BLaER1 (cell line): ENCODE data around the gene ARHGAP24.

Source experiments
- H3K27ac ChIP-seq: shearing (Covaris generic); formaldehyde crosslinking; 2 replicates; pipeline ENCODE4 v1.8.1; 2022
- H3K27me3 ChIP-seq: shearing (Covaris generic); formaldehyde crosslinking; 2 replicates; pipeline ENCODE4 v1.8.1; 2022
- H3K36me3 ChIP-seq: shearing (Covaris generic); formaldehyde crosslinking; 2 replicates; pipeline ENCODE4 v1.8.1; 2022
- H3K4me1 ChIP-seq: shearing (Covaris generic); formaldehyde crosslinking; 2 replicates; pipeline ENCODE4 v1.8.1; 2022
- H3K4me2 ChIP-seq: shearing (Covaris generic); formaldehyde crosslinking; 2 replicates; pipeline ENCODE4 v1.8.1; 2022
- H3K4me3 ChIP-seq: shearing (Covaris generic); formaldehyde crosslinking; 2 replicates; pipeline ENCODE4 v1.8.1; 2022
- H3K9ac ChIP-seq: shearing (Covaris generic); formaldehyde crosslinking; 2 replicates; pipeline ENCODE4 v1.8.1; 2022
- H3K9me3 ChIP-seq: shearing (Covaris generic); formaldehyde crosslinking; 2 replicates; pipeline ENCODE4 v1.8.1; 2022
- H4K20me1 ChIP-seq: shearing (Covaris generic); formaldehyde crosslinking; 2 replicates; pipeline ENCODE4 v1.8.1; 2022
- Cebpa-rat ChIP-seq: shearing (Covaris generic); IDR thresholded peaks from 2 replicates; pipeline ENCODE4 v1.8.1; 2022

Gene ARHGAP24

DNA sequence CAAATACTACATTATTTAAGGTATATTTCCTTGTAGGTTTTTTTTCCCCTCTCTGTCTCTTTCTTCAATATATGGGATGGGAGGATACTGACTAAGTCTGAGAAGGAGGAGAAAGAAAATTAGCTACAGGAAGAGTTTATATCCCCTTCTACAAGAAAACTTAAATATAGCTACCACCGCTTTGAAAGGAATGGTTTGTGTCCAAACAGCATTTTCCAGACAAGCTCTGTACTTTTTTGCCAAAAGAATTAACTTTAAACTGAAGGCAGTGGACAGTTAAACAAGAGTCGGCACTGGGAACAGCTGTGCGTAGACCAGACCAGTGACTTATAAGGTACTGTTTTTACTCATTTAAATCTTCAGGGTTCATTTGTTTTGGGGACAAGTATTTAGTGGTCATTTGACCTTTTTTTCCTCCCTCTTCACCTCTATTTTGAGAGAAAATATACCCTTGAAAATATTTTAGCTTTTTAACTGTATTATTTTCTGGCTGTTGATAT is 303.7 kb downstream of the ARHGAP24 start:
- Histone ChIP-seq H3K4me3 (no peak overlapping the region), H3K27ac (no peak overlapping the region), H4K20me1 (no peaks in the 10 kb centered on the region), H3K4me1 (no peaks in the 10 kb centered on the region), H3K9me3 (no peaks in the 10 kb centered on the region), H3K27me3 (no peaks in the 10 kb centered on the region), H3K9ac (no peak overlapping the region), H3K4me2 (no peak overlapping the region), H3K36me3 (no peaks in the 10 kb centered on the region)
- no peak for TF ChIP-seq Cebpa-rat

DNA sequence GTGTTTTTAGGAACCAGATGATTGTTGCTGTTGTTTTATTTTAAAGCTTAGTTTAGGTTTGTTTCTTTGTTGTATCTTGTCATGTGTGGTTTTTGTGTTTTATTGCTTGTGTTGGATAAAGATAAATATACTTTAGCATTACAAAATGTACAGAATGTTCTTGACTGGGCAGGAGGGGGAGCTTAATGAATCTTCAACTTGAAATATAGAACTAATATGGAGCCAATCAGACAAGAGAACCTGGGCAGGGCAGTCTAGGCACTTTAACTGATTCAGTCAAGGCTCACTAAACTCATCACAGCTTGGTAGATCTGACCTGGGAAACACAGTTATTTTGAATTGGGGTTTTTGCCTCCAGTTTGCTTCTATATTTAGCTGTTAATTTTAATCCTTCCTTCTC is 304.2 kb downstream of the ARHGAP24 start:
- Histone ChIP-seq H3K4me2 (no peak overlapping the region), H3K9ac (no peak overlapping the region), H4K20me1 (no peaks in the 10 kb centered on the region), H3K27me3 (no peaks in the 10 kb centered on the region), H3K36me3 (no peaks in the 10 kb centered on the region), H3K9me3 (no peaks in the 10 kb centered on the region), H3K4me1 (no peaks in the 10 kb centered on the region), H3K27ac (no peak overlapping the region), H3K4me3 (no peak overlapping the region)
- no peak for TF ChIP-seq Cebpa-rat

DNA sequence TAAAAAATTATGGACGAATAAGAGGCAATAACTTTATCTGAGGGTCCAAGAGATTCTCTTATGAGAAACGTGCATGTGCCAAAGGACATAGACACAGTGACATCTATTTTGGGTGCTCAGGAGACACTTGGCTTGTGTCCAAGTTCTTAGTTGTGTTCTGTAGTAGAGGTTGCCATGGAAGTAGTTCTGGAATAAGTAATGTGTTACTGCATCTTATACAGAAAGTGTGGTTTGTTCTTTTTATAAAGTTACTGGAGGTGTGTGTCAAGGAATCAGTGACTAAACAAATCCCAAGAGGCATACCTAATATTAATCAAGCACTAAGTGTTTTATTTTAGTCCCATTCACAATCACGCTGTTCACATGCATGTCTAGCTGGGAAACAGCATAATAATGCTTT is 305.7 kb downstream of the ARHGAP24 start:
- H3K9me3 ChIP-seq = no peaks in the 10 kb centered on the region
- H3K4me1 ChIP-seq = no peaks in the 10 kb centered on the region
- no peaks in the 10 kb centered on the region for H3K36me3 ChIP-seq
- no peak overlapping the region for H3K9ac ChIP-seq
- H3K27me3 ChIP-seq = no peaks in the 10 kb centered on the region
- no peak for TF ChIP-seq Cebpa-rat
- no peak overlapping the region for H3K4me3 ChIP-seq
- no peak overlapping the region for H3K4me2 ChIP-seq
- no peak overlapping the region for H3K27ac ChIP-seq
- H4K20me1 ChIP-seq = no peaks in the 10 kb centered on the region

DNA sequence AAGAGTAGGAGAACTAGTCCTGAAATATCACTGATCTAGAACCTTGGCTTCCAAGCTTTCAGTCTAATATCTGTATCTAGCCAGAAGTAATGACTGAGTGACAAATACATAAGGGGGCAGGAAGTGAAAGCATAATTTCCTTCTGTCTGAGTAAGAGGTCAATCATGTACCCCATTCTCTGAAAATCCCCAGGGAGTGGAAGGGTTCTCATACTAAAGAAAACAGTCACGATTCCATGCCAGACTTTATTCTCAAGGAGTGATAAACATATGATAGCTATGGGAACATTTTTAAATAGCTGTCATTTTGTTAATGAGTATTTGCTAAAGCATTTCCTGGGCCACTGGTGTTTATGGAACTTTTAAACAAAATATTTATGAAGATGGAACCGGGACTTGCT is 308.5 kb downstream of the ARHGAP24 start:
- Histone ChIP-seq H3K4me3 (no peak overlapping the region), H4K20me1 (no peaks in the 10 kb centered on the region), H3K4me1 (no peaks in the 10 kb centered on the region), H3K27me3 (no peaks in the 10 kb centered on the region), H3K9ac (no peak overlapping the region), H3K36me3 (no peaks in the 10 kb centered on the region), H3K27ac (no peak overlapping the region), H3K4me2 (no peak overlapping the region), H3K9me3 (no peaks in the 10 kb centered on the region)
- TF ChIP-seq Cebpa-rat = no peak

DNA sequence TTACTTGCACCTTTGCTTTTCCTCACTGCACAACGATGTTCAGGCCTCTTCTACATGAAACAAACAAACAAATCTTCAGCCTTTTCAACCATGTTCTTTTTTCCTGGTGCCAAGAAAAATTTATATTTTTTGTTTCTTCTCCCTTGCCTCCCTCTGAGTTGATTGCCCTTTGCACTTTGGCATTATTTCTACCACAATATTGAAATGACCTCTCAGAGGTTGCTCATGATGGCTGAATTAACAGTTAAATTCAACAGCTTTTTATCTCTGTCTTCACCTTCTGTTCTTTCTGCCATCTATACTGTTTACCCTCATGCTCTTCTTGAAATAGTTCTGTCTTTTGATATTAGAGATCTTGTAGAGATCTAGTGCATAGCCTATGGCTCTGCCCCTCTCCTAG is 308.9 kb downstream of the ARHGAP24 start:
- Histone ChIP-seq H3K27ac (no peak overlapping the region), H3K9ac (no peak overlapping the region), H3K4me1 (no peaks in the 10 kb centered on the region), H3K27me3 (no peaks in the 10 kb centered on the region), H4K20me1 (no peaks in the 10 kb centered on the region), H3K4me2 (no peak overlapping the region), H3K9me3 (no peaks in the 10 kb centered on the region), H3K4me3 (no peak overlapping the region), H3K36me3 (no peaks in the 10 kb centered on the region)
- no peak for TF ChIP-seq Cebpa-rat

DNA sequence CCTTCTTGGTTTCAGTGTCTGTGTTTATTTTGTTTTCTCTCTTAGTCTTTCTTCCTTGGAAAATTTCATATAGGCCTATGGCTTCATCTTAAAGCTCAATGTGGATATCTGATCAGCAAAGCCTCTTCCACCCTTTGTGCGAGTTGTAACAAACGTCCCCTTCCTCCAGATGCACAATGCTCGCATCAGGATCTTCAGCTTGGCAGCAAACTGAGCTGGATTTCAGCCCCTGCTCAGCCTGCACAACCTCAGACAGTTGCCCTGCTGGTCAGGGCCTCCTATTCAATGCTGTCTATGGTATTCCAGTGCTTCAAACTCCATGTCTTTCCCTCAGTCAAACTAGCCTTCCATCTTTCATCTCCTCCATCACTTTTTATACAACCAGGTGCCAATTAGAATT is 309.4 kb downstream of the ARHGAP24 start:
- H3K36me3 ChIP-seq = no peaks in the 10 kb centered on the region
- H4K20me1 ChIP-seq = no peaks in the 10 kb centered on the region
- H3K27me3 ChIP-seq = no peaks in the 10 kb centered on the region
- no peak overlapping the region for H3K4me3 ChIP-seq
- no peak overlapping the region for H3K27ac ChIP-seq
- H3K4me1 ChIP-seq = no peaks in the 10 kb centered on the region
- H3K9ac ChIP-seq = no peak overlapping the region
- H3K9me3 ChIP-seq = no peaks in the 10 kb centered on the region
- TF ChIP-seq Cebpa-rat = no peak
- no peak overlapping the region for H3K4me2 ChIP-seq

DNA sequence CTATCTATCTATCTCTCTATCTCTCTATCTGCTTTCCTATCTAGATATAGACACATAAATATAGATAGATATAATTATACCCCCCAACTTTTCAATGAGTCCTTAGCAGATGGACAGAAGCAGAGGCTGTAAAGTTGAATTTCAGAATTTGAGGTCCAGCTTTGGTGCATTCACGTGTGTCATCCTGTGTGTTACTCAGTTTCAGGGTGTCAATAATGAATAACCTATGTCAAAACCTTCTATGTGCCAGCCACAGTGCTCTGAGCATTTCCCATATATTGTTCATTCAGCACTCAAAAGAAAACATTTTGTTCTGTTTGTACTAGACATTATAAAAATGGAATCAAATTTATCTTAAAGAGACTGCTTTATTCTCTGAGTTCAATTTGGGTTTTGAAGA is 310.0 kb downstream of the ARHGAP24 start:
- no peaks in the 10 kb centered on the region for H3K27me3 ChIP-seq
- H3K4me1 ChIP-seq = no peaks in the 10 kb centered on the region
- H3K9ac ChIP-seq = no peak overlapping the region
- no peaks in the 10 kb centered on the region for H3K9me3 ChIP-seq
- no peak overlapping the region for H3K27ac ChIP-seq
- H4K20me1 ChIP-seq = no peaks in the 10 kb centered on the region
- H3K4me3 ChIP-seq = no peak overlapping the region
- H3K36me3 ChIP-seq = no peaks in the 10 kb centered on the region
- H3K4me2 ChIP-seq = no peak overlapping the region
- TF ChIP-seq Cebpa-rat = no peak

DNA sequence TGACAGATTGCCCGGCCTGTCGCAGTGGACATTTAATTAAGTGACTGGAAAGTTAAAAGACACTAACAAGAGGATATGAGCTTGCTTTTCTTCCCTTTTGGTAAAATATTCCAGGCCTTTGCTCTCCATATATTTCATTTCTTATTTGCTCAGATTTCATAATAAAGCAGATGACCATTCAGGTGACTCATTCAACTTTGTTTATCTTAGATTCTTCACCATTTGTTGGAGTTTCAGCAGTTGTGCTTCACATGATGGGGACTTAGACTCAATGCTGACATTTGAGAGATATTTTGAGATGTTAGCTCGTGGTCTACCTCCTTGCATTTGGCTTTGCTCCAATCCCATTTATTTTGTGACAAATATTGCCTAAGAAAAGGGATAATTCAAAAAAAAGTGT is 312.2 kb downstream of the ARHGAP24 start:
- H4K20me1 ChIP-seq = no peaks in the 10 kb centered on the region
- no peaks in the 10 kb centered on the region for H3K9me3 ChIP-seq
- H3K9ac ChIP-seq = no peak overlapping the region
- no peaks in the 10 kb centered on the region for H3K36me3 ChIP-seq
- no peak overlapping the region for H3K27ac ChIP-seq
- H3K4me1 ChIP-seq = no peaks in the 10 kb centered on the region
- no peak overlapping the region for H3K4me3 ChIP-seq
- TF ChIP-seq Cebpa-rat = no peak
- H3K4me2 ChIP-seq = no peak overlapping the region
- H3K27me3 ChIP-seq = no peaks in the 10 kb centered on the region

DNA sequence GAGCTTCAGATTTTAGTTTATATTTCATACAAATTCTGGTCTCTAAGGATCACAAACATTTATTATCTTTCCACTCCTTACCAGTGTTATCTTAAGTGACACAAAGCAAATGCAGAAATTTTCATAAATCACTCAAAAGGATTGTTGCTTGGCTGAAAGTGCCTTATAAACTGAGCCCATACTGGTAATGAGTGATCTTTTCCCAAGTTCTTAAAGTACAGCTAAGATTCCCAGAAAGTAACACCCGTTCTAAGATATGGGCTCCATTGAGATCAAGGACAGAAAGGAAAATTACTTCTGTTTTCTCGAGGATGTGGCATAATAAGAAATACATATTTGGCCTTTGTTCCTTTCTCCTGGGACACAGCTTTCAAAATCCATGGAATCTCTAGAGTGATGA is 313.7 kb downstream of the ARHGAP24 start:
- H3K4me1 ChIP-seq = no peaks in the 10 kb centered on the region
- H3K9ac ChIP-seq = no peak overlapping the region
- H3K27me3 ChIP-seq = no peaks in the 10 kb centered on the region
- TF ChIP-seq Cebpa-rat = no peak
- no peak overlapping the region for H3K4me3 ChIP-seq
- no peak overlapping the region for H3K27ac ChIP-seq
- H3K36me3 ChIP-seq = no peaks in the 10 kb centered on the region
- no peaks in the 10 kb centered on the region for H4K20me1 ChIP-seq
- H3K4me2 ChIP-seq = no peak overlapping the region
- no peaks in the 10 kb centered on the region for H3K9me3 ChIP-seq

DNA sequence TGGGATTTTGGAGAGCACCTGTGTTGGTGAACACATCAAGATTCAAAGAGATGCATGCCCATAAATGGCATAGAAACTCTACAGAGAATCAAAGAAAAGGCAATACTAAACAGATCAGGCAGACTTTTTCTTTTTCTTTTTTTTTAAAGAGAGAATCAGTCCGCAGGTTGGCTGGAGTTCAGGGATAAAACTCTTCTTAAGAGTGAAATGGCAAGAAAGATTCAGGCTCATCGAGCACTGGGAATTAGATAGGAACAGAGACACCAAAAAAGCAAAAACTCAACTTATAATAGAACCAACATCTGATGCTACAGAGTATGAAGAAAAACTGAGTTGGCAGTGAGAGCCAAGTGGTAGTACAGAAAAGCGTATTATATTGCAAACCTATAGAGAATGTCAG is 314.3 kb downstream of the ARHGAP24 start:
- Histone ChIP-seq H3K4me1 (no peaks in the 10 kb centered on the region), H3K4me3 (no peak overlapping the region), H3K9ac (no peak overlapping the region), H3K9me3 (no peaks in the 10 kb centered on the region), H3K4me2 (no peak overlapping the region), H3K36me3 (no peaks in the 10 kb centered on the region), H3K27me3 (no peaks in the 10 kb centered on the region), H4K20me1 (no peaks in the 10 kb centered on the region), H3K27ac (no peak overlapping the region)
- no peak for TF ChIP-seq Cebpa-rat

DNA sequence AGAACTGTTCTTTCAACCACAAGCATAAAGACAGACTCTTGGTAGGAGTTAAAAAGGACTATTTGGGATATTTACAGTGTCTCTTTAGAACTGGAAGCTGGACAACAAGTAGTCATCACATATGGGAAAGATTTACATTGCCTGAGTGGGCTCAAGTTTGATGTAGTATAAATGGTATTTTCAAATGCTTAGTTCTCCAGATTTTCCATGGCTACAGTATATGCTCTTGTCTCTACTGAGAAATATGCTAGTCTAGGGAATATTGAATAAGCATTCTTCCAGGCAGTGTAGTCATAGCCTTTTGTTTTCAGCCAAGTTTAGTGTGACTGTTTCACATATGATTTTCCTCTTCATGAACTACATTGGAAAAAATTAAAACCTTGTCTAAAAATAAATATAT is 315.6 kb downstream of the ARHGAP24 start:
- Histone ChIP-seq H3K4me3 (no peak overlapping the region), H4K20me1 (no peaks in the 10 kb centered on the region), H3K36me3 (no peaks in the 10 kb centered on the region), H3K9ac (no peak overlapping the region), H3K4me1 (no peaks in the 10 kb centered on the region), H3K4me2 (no peak overlapping the region), H3K27me3 (no peaks in the 10 kb centered on the region), H3K27ac (no peak overlapping the region), H3K9me3 (no peaks in the 10 kb centered on the region)
- TF ChIP-seq Cebpa-rat = no peak
